ENCODE data around the gene SLC39A1. TPM values are rescaled to one million over a fixed set of nuclear protein-coding genes. Genes with fewer than 3 reads are reported as not detected.
A peak's percentile ranks its signal among the peaks of the same experiment; 100 is the strongest.

Gene SLC39A1
- total RNA-seq, 2 experiments from 2014 or later = 35.7 to 36.5 TPM

GRCh38 chr1:153946622-153947241 lies 16.6 kb downstream of the SLC39A1 start, which contains the start of gene DENND4B:
DENND4B (minus strand) TSS chr1:153946718; CDS start chr1:153944374, 2,344 bp downstream.
- Mint-ChIP-seq H3K27ac (peak within 1 kb of the TSS; percentile 97), H3K36me3 (ENCODE audit: low read depth) (peaks cover 75% of the 10 kb centered on the region), H3K4me1 (ENCODE audit: low read depth) (peaks cover 32% of the 10 kb centered on the region), H3K4me3 (peak within 1 kb of the TSS; percentile 96), H3K27me3 (ENCODE audit: low read depth) (no peaks in the 10 kb centered on the region), H3K9me3 (ENCODE audit: insufficient read depth) (no peaks in the 10 kb centered on the region)
- POLR2A ChIA-PET = interaction anchor here (0.6 to 5.9 kb wide), 17 partner anchors 11 to 164 kb away, joined by 3 to 71 read pairs (median 5); partner anchors contain the start of genes CREB3L4, CRTC2, GATAD2B and JTB
- DNase-seq (peak; percentile 81), ATAC-seq (peak; percentile 66)
- CTCF ChIA-PET = interaction anchor here (0.6 to 5.5 kb wide), 29 partner anchors 8 to 378 kb away, joined by 3 to 70 read pairs (median 4); partner anchors contain the start of genes CHTOP, CREB3L4, CRTC2 and GATAD2B

GRCh38 chr1:153945795-153946621 lies 17.3 kb downstream of the SLC39A1 start:
- peak overlapping the region; percentile 97 for H3K27ac Mint-ChIP-seq
- DNase-seq = peak; percentile 82
- no peaks in the 10 kb centered on the region for H3K9me3 Mint-ChIP-seq (ENCODE audit: insufficient read depth)
- no peaks in the 10 kb centered on the region for H3K27me3 Mint-ChIP-seq (ENCODE audit: low read depth)
- peak overlapping the region; percentile 96 for H3K4me3 Mint-ChIP-seq
- POLR2A ChIA-PET = interaction anchor here (0.7 to 5.9 kb wide), 21 partner anchors 11 to 287 kb away, joined by 3 to 71 read pairs (median 4); partner anchors contain the start of genes CREB3L4, CRTC2, GATAD2B and JTB
- ATAC-seq = peak; percentile 52
- H3K36me3 Mint-ChIP-seq (ENCODE audit: low read depth) = peaks cover 73% of the 10 kb centered on the region
- CTCF ChIA-PET = interaction anchor here (0.5 to 5.5 kb wide), 30 partner anchors 9 to 378 kb away, joined by 3 to 70 read pairs (median 4); partner anchors contain the start of genes CREB3L4, CRTC2, GATAD2B and ILF2
- H3K4me1 Mint-ChIP-seq (ENCODE audit: low read depth) = peaks cover 28% of the 10 kb centered on the region

GRCh38 chr1:153945131-153945794 lies 18.1 kb downstream of the SLC39A1 start:
- ChIA-PET CTCF (interaction anchor here (0.8 to 5.5 kb wide), 23 partner anchors 12 to 410 kb away, joined by 3 to 70 read pairs (median 6); partner anchors contain the start of genes CREB3L4, CRTC2, GATAD2B and ILF2), POLR2A (interaction anchor here (0.6 to 5.9 kb wide), 23 partner anchors 9 to 286 kb away, joined by 3 to 71 read pairs (median 4); partner anchors contain the start of genes CREB3L4, CRTC2, GATAD2B and JTB)
- Mint-ChIP-seq H3K27me3 (ENCODE audit: low read depth) (no peaks in the 10 kb centered on the region), H3K27ac (peak overlapping the region; percentile 97), H3K4me1 (ENCODE audit: low read depth) (peaks cover 26% of the 10 kb centered on the region), H3K36me3 (ENCODE audit: low read depth) (peaks cover 71% of the 10 kb centered on the region), H3K4me3 (peak overlapping the region; percentile 96), H3K9me3 (ENCODE audit: insufficient read depth) (no peaks in the 10 kb centered on the region)
- DNase-seq (peak; percentile 93), ATAC-seq (peak; percentile 74)

- DNase-seq (no peak), ATAC-seq (no peak)
- H3K4me1 Mint-ChIP-seq (ENCODE audit: low read depth) = peaks cover 26% of the 10 kb centered on the region
- POLR2A ChIA-PET = interaction anchor here (0.6 to 5.9 kb wide), 19 partner anchors 8 to 285 kb away, joined by 3 to 71 read pairs (median 6); partner anchors contain the start of genes CREB3L4, CRTC2, GATAD2B and JTB
- peak overlapping the region; percentile 96 for H3K4me3 Mint-ChIP-seq
- H3K36me3 Mint-ChIP-seq (ENCODE audit: low read depth) = peaks cover 71% of the 10 kb centered on the region
- peak overlapping the region; percentile 97 for H3K27ac Mint-ChIP-seq
- CTCF ChIA-PET = interaction anchor here (0.8 to 5.5 kb wide), 17 partner anchors 13 to 410 kb away, joined by 3 to 70 read pairs (median 4); partner anchors contain the start of genes CREB3L4, CRTC2, GATAD2B and ILF2
- no peaks in the 10 kb centered on the region for H3K27me3 Mint-ChIP-seq (ENCODE audit: low read depth)
- no peaks in the 10 kb centered on the region for H3K9me3 Mint-ChIP-seq (ENCODE audit: insufficient read depth)
Observed at GRCh38 chr1:153944827-153945117, 18.6 kb downstream of the SLC39A1 start.

GRCh38 chr1:153944005-153944826 lies 19.1 kb downstream of the SLC39A1 start:
- Mint-ChIP-seq H3K4me3 (peak overlapping the region; percentile 96), H3K9me3 (ENCODE audit: insufficient read depth) (no peaks in the 10 kb centered on the region), H3K27me3 (ENCODE audit: low read depth) (no peaks in the 10 kb centered on the region), H3K36me3 (ENCODE audit: low read depth) (peaks cover 77% of the 10 kb centered on the region), H3K27ac (peak overlapping the region; percentile 97), H3K4me1 (ENCODE audit: low read depth) (peaks cover 26% of the 10 kb centered on the region)
- CTCF ChIA-PET = interaction anchor here (0.8 to 5.5 kb wide), 15 partner anchors 13 to 409 kb away, joined by 3 to 70 read pairs (median 4); partner anchors contain the start of genes CREB3L4, CRTC2, GATAD2B and JTB
- DNase-seq (peak; percentile 50), ATAC-seq (no peak)
- POLR2A ChIA-PET = interaction anchor here (0.6 to 5.9 kb wide), 18 partner anchors 8 to 329 kb away, joined by 3 to 71 read pairs (median 6); partner anchors contain the start of genes CREB3L4, CRTC2, GATAD2B and JTB

GRCh38 chr1:153942766-153943549 lies 20.4 kb downstream of the SLC39A1 start:
- DNase-seq (no peak), ATAC-seq (no peak)
- Mint-ChIP-seq H3K4me1 (ENCODE audit: low read depth) (peaks cover 26% of the 10 kb centered on the region), H3K4me3 (no peak overlapping the region), H3K36me3 (ENCODE audit: low read depth) (peaks cover 73% of the 10 kb centered on the region), H3K27me3 (ENCODE audit: low read depth) (no peaks in the 10 kb centered on the region), H3K27ac (peak overlapping the region; percentile 97), H3K9me3 (ENCODE audit: insufficient read depth) (no peaks in the 10 kb centered on the region)
- ChIA-PET POLR2A (interaction anchor here (4.5 to 5.9 kb wide), 2 partner anchors 14 to 20 kb away, joined by 63 to 71 read pairs; partner anchors contain the start of genes CRTC2 and GATAD2B), CTCF (interaction anchor here (1.1 to 5.5 kb wide), 3 partner anchors 14 to 145 kb away, joined by 3 to 70 read pairs (median 48); partner anchors contain the start of genes CRTC2 and GATAD2B)

GRCh38 chr1:153941826-153942725 lies 21.3 kb downstream of the SLC39A1 start:
- Mint-ChIP-seq H3K27ac (peak overlapping the region; percentile 43), H3K9me3 (ENCODE audit: insufficient read depth) (no peaks in the 10 kb centered on the region), H3K4me3 (no peak overlapping the region), H3K36me3 (ENCODE audit: low read depth) (peaks cover 75% of the 10 kb centered on the region), H3K4me1 (ENCODE audit: low read depth) (peaks cover 23% of the 10 kb centered on the region), H3K27me3 (ENCODE audit: low read depth) (no peaks in the 10 kb centered on the region)
- DNase-seq = no peak
- no peak for ATAC-seq
- POLR2A ChIA-PET = interaction anchor here (1.3 kb wide), 1 partner anchor 48 kb away, joined by 4 read pairs; no protein-coding TSS in a partner anchor
- CTCF ChIA-PET = interaction anchor here (1.1 kb wide), 1 partner anchor 144 kb away, joined by 3 read pairs; no protein-coding TSS in a partner anchor

GRCh38 chr1:153940756-153941155 lies 22.6 kb downstream of the SLC39A1 start:
- H3K27ac Mint-ChIP-seq = peak overlapping the region; percentile 39
- H3K4me1 Mint-ChIP-seq (ENCODE audit: low read depth) = peaks cover 18% of the 10 kb centered on the region
- H3K36me3 Mint-ChIP-seq (ENCODE audit: low read depth) = peaks cover 83% of the 10 kb centered on the region
- ChIA-PET POLR2A (interaction anchor here (1.3 to 2.1 kb wide), 2 partner anchors 17 to 49 kb away, joined by 4 to 11 read pairs; partner anchors contain the start of gene GATAD2B), CTCF (interaction anchor here (1.2 to 2.0 kb wide), 3 partner anchors 17 to 144 kb away, joined by 3 to 5 read pairs (median 4); partner anchors contain the start of genes CREB3L4 and GATAD2B)
- DNase-seq (no peak), ATAC-seq (no peak)
- no peak overlapping the region for H3K4me3 Mint-ChIP-seq
- H3K27me3 Mint-ChIP-seq (ENCODE audit: low read depth) = no peaks in the 10 kb centered on the region
- no peaks in the 10 kb centered on the region for H3K9me3 Mint-ChIP-seq (ENCODE audit: insufficient read depth)

- Mint-ChIP-seq H3K27ac (no peak overlapping the region), H3K9me3 (ENCODE audit: insufficient read depth) (no peaks in the 10 kb centered on the region), H3K4me3 (no peak overlapping the region), H3K4me1 (ENCODE audit: low read depth) (peaks cover 14% of the 10 kb centered on the region), H3K27me3 (ENCODE audit: low read depth) (no peaks in the 10 kb centered on the region), H3K36me3 (ENCODE audit: low read depth) (peaks cover 86% of the 10 kb centered on the region)
- ATAC-seq = no peak
- DNase-seq = no peak
- CTCF ChIA-PET = interaction anchor here (1.3 to 2.0 kb wide), 3 partner anchors 10 to 28 kb away, joined by 4 to 5 read pairs (median 4); partner anchors contain the start of genes CREB3L4 and GATAD2B
- POLR2A ChIA-PET = interaction anchor here (0.7 to 2.1 kb wide), 3 partner anchors 10 to 16 kb away, joined by 4 to 11 read pairs (median 7); partner anchors contain the start of gene GATAD2B
Observed at GRCh38 chr1:153939476-153939875, 23.9 kb downstream of the SLC39A1 start.

All from activated CD8-positive, alpha-beta T cell treated with anti-CD3 and anti-CD28 coated beads, Interleukin-2, amount 10 ng/mL, durations not matched to agents 7 days and 5 days (primary cell).